Stimulated activated CD8-positive, alpha-beta memory T cell treated with anti-CD3 and anti-CD28 coated beads, Interleukin-12 subunit alpha, Interleukin-12 subunit beta, amount 100 ng/mL, for 4 hours (primary cell): ENCODE measurements around the gene SLC22A23.

Source experiments
- DNase-seq: peaks from one replicate; pipeline ENCODE4 v3.0.0-alpha.2; 2020; ENCODE audit warnings: low read depth

The SLC22A23 gene

GRCh38 chr6:3421791-3422434, 34.9 kb downstream of the SLC22A23 start:
- no peak for DNase-seq

GRCh38 chr6:3421143-3421542, 35.7 kb downstream of the SLC22A23 start:
- DNase-seq = no peak

- no peak for DNase-seq
These were observed 37.1 kb downstream of the SLC22A23 start for GRCh38 chr6:3419624-3420272.

GRCh38 chr6:3418496-3419060, 38.3 kb downstream of the SLC22A23 start:
- DNase-seq = no peak

- no peak for DNase-seq
These were observed 39.4 kb downstream of the SLC22A23 start for GRCh38 chr6:3417473-3417872.

GRCh38 chr6:3415490-3415889, 41.4 kb downstream of the SLC22A23 start:
- no peak for DNase-seq

GRCh38 chr6:3415082-3415453, 41.8 kb downstream of the SLC22A23 start:
- DNase-seq = no peak

- no peak for DNase-seq
These were observed 42.3 kb downstream of the SLC22A23 start for GRCh38 chr6:3414327-3415081.

GRCh38 chr6:3413592-3413991, 43.3 kb downstream of the SLC22A23 start:
- no peak for DNase-seq

GRCh38 chr6:3412779-3413500, 43.9 kb downstream of the SLC22A23 start:
- no peak for DNase-seq

- DNase-seq = no peak
These were observed 44.7 kb downstream of the SLC22A23 start for GRCh38 chr6:3411967-3412778.

- DNase-seq = no peak
These were observed 46.2 kb downstream of the SLC22A23 start for GRCh38 chr6:3410385-3411360.

GRCh38 chr6:3409699-3410384, 47.0 kb downstream of the SLC22A23 start:
- DNase-seq = no peak

GRCh38 chr6:3408665-3409064, 48.2 kb downstream of the SLC22A23 start:
- DNase-seq = no peak

- no peak for DNase-seq
These were observed 49.0 kb downstream of the SLC22A23 start for GRCh38 chr6:3407840-3408239.

- no peak for DNase-seq
These were observed 49.7 kb downstream of the SLC22A23 start for GRCh38 chr6:3406891-3407809.

GRCh38 chr6:3406362-3406821, 50.5 kb downstream of the SLC22A23 start:
- no peak for DNase-seq

GRCh38 chr6:3405679-3406078, 51.2 kb downstream of the SLC22A23 start:
- DNase-seq = no peak
